ENCODE data around the gene DENND6B.
"Not testable (repeated sequence)": the region's sequence is repeated elsewhere in the genome, so short reads cannot be mapped to it uniquely, and the experiment has no call there.

The DENND6B gene

GRCh38 chr22:50276143-50276542, 50.7 kb downstream of the DENND6B start:
- intact Hi-C loops (cut with micrococcal nuclease), result loop anchor here (1.0 to 5.0 kb wide), 2 partner anchors 51 to 66 kb away; partner anchors contain the start of gene DENND6B
- Mint-ChIP-seq H3K4me1 (ENCODE audit: low read depth) (peaks cover 25% of the 10 kb centered on the region), H3K9me3 (no peaks in the 10 kb centered on the region), H3K27me3 (peaks cover 9% of the 10 kb centered on the region), H3K27ac (peak overlapping the region; percentile 1), H3K4me3 (no peak overlapping the region), H3K36me3 (ENCODE audit: low read depth) (peaks cover 81% of the 10 kb centered on the region)

GRCh38 chr22:50275181-50276055, 51.4 kb downstream of the DENND6B start:
- intact Hi-C loops (cut with micrococcal nuclease), result loop anchor here (1.0 to 5.0 kb wide), 2 partner anchors 52 to 67 kb away; partner anchors contain the start of gene DENND6B
- no peak overlapping the region for H3K4me3 Mint-ChIP-seq

GRCh38 chr22:50274771-50275170, 52.0 kb downstream of the DENND6B start:
- Mint-ChIP-seq H3K4me1 (ENCODE audit: low read depth) (peaks cover 27% of the 10 kb centered on the region), H3K4me3 (no peak overlapping the region), H3K36me3 (ENCODE audit: low read depth) (peaks cover 68% of the 10 kb centered on the region), H3K27me3 (peaks cover 18% of the 10 kb centered on the region), H3K9me3 (no peaks in the 10 kb centered on the region), H3K27ac (no peak overlapping the region)
- intact Hi-C loops (cut with micrococcal nuclease), result loop anchor here (5.0 kb wide), 2 partner anchors 33 to 53 kb away; partner anchors contain the start of genes DENND6B and PLXNB2

More at GRCh38 chr22:50275181-50276055, 51.4 kb downstream of the DENND6B start:
- H3K4me1 Mint-ChIP-seq (ENCODE audit: low read depth), result peaks cover 25% of the 10 kb centered on the region
- no peaks in the 10 kb centered on the region for H3K9me3 Mint-ChIP-seq
- H3K36me3 Mint-ChIP-seq (ENCODE audit: low read depth), result peaks cover 74% of the 10 kb centered on the region
- H3K27me3 Mint-ChIP-seq, result peaks cover 15% of the 10 kb centered on the region
- no peak overlapping the region for H3K27ac Mint-ChIP-seq

- Mint-ChIP-seq H3K36me3 (ENCODE audit: low read depth) (peaks cover 63% of the 10 kb centered on the region), H3K4me3 (no peak overlapping the region), H3K27me3 (peaks cover 22% of the 10 kb centered on the region), H3K4me1 (ENCODE audit: low read depth) (peaks cover 32% of the 10 kb centered on the region), H3K27ac (peak overlapping the region; percentile 1), H3K9me3 (no peaks in the 10 kb centered on the region)
- intact Hi-C loops (cut with micrococcal nuclease), result loop anchor here (5.0 kb wide), 1 partner anchor 33 kb away; the partner anchor contains the start of gene PLXNB2
Measured at GRCh38 chr22:50274311-50274710, 52.5 kb downstream of the DENND6B start.

GRCh38 chr22:50273781-50274180, 53.0 kb downstream of the DENND6B start:
- H3K27me3 Mint-ChIP-seq, result peaks cover 28% of the 10 kb centered on the region
- peak overlapping the region; percentile 1 for H3K27ac Mint-ChIP-seq
- peaks cover 34% of the 10 kb centered on the region for H3K4me1 Mint-ChIP-seq (ENCODE audit: low read depth)
- H3K9me3 Mint-ChIP-seq, H3K4me3 Mint-ChIP-seq: not testable (repeated sequence)
- intact Hi-C loops (cut with micrococcal nuclease), result loop anchor here (5.0 kb wide), 1 partner anchor 34 kb away; the partner anchor contains the start of gene PLXNB2
- H3K36me3 Mint-ChIP-seq (ENCODE audit: low read depth), result peaks cover 58% of the 10 kb centered on the region

- peaks cover 53% of the 10 kb centered on the region for H3K36me3 Mint-ChIP-seq (ENCODE audit: low read depth)
- intact Hi-C loops (cut with micrococcal nuclease), result loop anchor here (5.0 kb wide), 1 partner anchor 34 kb away; the partner anchor contains the start of gene PLXNB2
- H3K27me3 Mint-ChIP-seq, result peaks cover 32% of the 10 kb centered on the region
- not testable (repeated sequence) for H3K9me3 Mint-ChIP-seq, H3K4me3 Mint-ChIP-seq
- peaks cover 38% of the 10 kb centered on the region for H3K4me1 Mint-ChIP-seq (ENCODE audit: low read depth)
- H3K27ac Mint-ChIP-seq, result peak overlapping the region; percentile 1
Measured at GRCh38 chr22:50273352-50273751, 53.5 kb downstream of the DENND6B start.

GRCh38 chr22:50272044-50272802, 54.6 kb downstream of the DENND6B start:
- no peak overlapping the region for H3K4me3 Mint-ChIP-seq
- H3K27ac Mint-ChIP-seq, result no peak overlapping the region
- intact Hi-C loops (cut with micrococcal nuclease), result loop anchor here (5.0 kb wide), 1 partner anchor 35 kb away; the partner anchor contains the start of gene PLXNB2
- H3K27me3 Mint-ChIP-seq, result peaks cover 41% of the 10 kb centered on the region
- H3K9me3 Mint-ChIP-seq, result no peaks in the 10 kb centered on the region
- peaks cover 42% of the 10 kb centered on the region for H3K36me3 Mint-ChIP-seq (ENCODE audit: low read depth)
- peaks cover 41% of the 10 kb centered on the region for H3K4me1 Mint-ChIP-seq (ENCODE audit: low read depth)

- Mint-ChIP-seq H3K9me3 (no peaks in the 10 kb centered on the region), H3K27ac (no peak overlapping the region), H3K4me3 (peak overlapping the region; percentile 42), H3K27me3 (peaks cover 46% of the 10 kb centered on the region), H3K4me1 (ENCODE audit: low read depth) (peaks cover 41% of the 10 kb centered on the region), H3K36me3 (ENCODE audit: low read depth) (peaks cover 35% of the 10 kb centered on the region)
- intact Hi-C loops (cut with micrococcal nuclease), result loop anchor here (5.0 kb wide), 1 partner anchor 36 kb away; the partner anchor contains the start of gene PLXNB2
Measured at GRCh38 chr22:50271519-50271970, 55.3 kb downstream of the DENND6B start.

GRCh38 chr22:50270666-50271394, 56.0 kb downstream of the DENND6B start:
- Mint-ChIP-seq H3K4me1 (ENCODE audit: low read depth) (peaks cover 41% of the 10 kb centered on the region), H3K27me3 (peaks cover 53% of the 10 kb centered on the region), H3K36me3 (ENCODE audit: low read depth) (peaks cover 28% of the 10 kb centered on the region), H3K9me3 (no peaks in the 10 kb centered on the region), H3K4me3 (peak overlapping the region; percentile 64), H3K27ac (no peak overlapping the region)
- intact Hi-C loops (cut with micrococcal nuclease), result loop anchor here (5.0 kb wide), 1 partner anchor 36 kb away; the partner anchor contains the start of gene PLXNB2

GRCh38 chr22:50269970-50270665, 56.7 kb downstream of the DENND6B start, which contains the start of gene MAPK11:
MAPK11 (minus strand) TSS chr22:50270380; CDS start chr22:50270292, 88 bp downstream.
- Mint-ChIP-seq H3K4me1 (ENCODE audit: low read depth) (peaks cover 39% of the 10 kb centered on the region), H3K36me3 (ENCODE audit: low read depth) (peaks cover 21% of the 10 kb centered on the region), H3K4me3 (peak within 1 kb of the TSS; percentile 65), H3K9me3 (no peaks in the 10 kb centered on the region), H3K27ac (no peak within 1 kb of the TSS), H3K27me3 (peaks cover 59% of the 10 kb centered on the region)
- intact Hi-C loops (cut with micrococcal nuclease), result loop anchor here (5.0 kb wide), 1 partner anchor 37 kb away; the partner anchor contains the start of gene PLXNB2

- H3K27ac Mint-ChIP-seq, result no peak overlapping the region
- H3K4me1 Mint-ChIP-seq (ENCODE audit: low read depth), result peaks cover 34% of the 10 kb centered on the region
Measured at GRCh38 chr22:50269573-50269969, 57.2 kb downstream of the DENND6B start.

GRCh38 chr22:50268655-50269113, 58.1 kb downstream of the DENND6B start:
- no peak overlapping the region for H3K27ac Mint-ChIP-seq
- intact Hi-C loops (cut with micrococcal nuclease), result no loop called here
- peaks cover 73% of the 10 kb centered on the region for H3K27me3 Mint-ChIP-seq
- peaks cover 28% of the 10 kb centered on the region for H3K4me1 Mint-ChIP-seq (ENCODE audit: low read depth)
- H3K9me3 Mint-ChIP-seq, result no peaks in the 10 kb centered on the region
- H3K36me3 Mint-ChIP-seq (ENCODE audit: low read depth), result peaks cover 8% of the 10 kb centered on the region
- H3K4me3 Mint-ChIP-seq, result no peak overlapping the region

More at GRCh38 chr22:50269573-50269969, 57.2 kb downstream of the DENND6B start:
- H3K36me3 Mint-ChIP-seq (ENCODE audit: low read depth), result peaks cover 16% of the 10 kb centered on the region
- H3K9me3 Mint-ChIP-seq, result no peaks in the 10 kb centered on the region
- H3K4me3 Mint-ChIP-seq, result peak overlapping the region; percentile 65
- peaks cover 65% of the 10 kb centered on the region for H3K27me3 Mint-ChIP-seq
- intact Hi-C loops (cut with micrococcal nuclease), result no loop called here

All from dendritic cell treated with granulocyte-macrophage colony-stimulating factor and Interleukin-4, amounts not matched to agents 40 ng/mL and 50 ng/mL, for 4 days (primary cell).